Measurements from ENCODE around the gene CAPN10. TPM values are rescaled to one million over a fixed set of nuclear protein-coding genes. Genes with fewer than 3 reads are reported as not detected.

Gene CAPN10
- polyA plus RNA-seq, 1 experiment, result 5.6 TPM

DNA sequence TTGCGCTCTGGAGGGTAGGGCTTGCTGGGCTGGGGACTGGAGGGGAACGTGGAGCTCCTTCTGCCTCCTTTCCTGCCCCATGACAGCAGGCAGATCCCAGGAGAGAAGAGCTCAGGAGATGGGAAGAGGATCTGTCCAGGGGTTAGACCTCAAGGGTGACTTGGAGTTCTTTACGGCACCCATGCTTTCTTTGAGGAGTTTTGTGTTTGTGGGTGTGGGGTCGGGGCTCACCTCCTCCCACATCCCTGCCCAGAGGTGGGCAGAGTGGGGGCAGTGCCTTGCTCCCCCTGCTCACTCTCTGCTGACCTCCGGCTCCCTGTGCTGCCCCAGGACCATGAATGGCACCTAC lies 43.1 kb downstream of the CAPN10 start:
- DNase-seq (ENCODE audit: low read depth, low spot score), result no peak
- Histone ChIP-seq H3K4me3 (ENCODE audit: low read depth, low read length) (no peak overlapping the region), H3K27me3 (ENCODE audit: control insufficient read depth, insufficient read depth, low read length) (peaks cover 12% of the 10 kb centered on the region), H3K27ac (ENCODE audit: low read depth, low read length) (no peak overlapping the region), H3K9me3 (ENCODE audit: control insufficient read depth, insufficient read depth, low read length) (peaks cover 20% of the 10 kb centered on the region)
- CTCF ChIA-PET, result no interaction called here
- TF ChIP-seq CTCF (IDR thresholded peaks at IDR 0.05; ENCODE audit: low read depth, low read length), result no peak
- POLR2A ChIA-PET, result no interaction called here

- DNase-seq (ENCODE audit: low read depth, low spot score), result no peak
- ChIA-PET POLR2A (no interaction called here), CTCF (no interaction called here)
Observed at GRCh38 chr2:240629968-240630770, 43.6 kb downstream of the CAPN10 start.

DNA sequence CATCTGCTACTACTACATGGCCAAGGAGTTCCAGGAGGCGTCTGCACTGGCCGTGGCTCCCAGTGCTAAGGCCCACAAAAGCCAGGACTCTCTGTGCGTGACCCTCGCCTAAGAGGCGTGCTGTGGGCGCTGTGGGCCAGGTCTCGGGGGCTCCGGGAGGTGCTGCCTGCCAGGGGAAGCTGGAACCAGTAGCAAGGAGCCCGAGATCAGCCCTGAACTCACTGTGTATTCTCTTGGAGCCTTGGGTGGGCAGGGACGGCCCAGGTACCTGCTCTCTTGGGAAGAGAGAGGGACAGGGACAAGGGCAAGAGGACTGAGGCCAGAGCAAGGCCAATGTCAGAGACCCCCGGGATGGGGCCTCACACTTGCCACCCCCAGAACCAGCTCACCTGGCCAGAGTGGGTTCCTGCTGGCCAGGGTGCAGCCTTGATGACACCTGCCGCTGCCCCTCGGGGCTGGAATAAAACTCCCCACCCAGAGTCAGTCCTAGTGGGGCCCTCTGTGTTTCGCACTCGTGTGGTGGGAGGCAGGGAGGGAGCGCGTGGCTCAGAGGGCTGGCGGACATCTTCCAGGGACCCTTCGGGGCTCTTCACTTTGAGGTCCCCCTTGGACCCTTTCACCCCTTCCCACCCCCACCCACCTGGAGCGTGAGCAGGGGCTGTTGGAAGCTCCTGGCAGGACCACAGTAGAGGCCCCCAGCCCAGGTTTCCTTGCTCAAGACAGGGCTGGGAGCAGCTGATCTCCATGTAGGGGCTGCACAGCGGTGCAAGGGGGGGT lies 44.4 kb downstream of the CAPN10 start:
- DNase-seq (ENCODE audit: low read depth, low spot score), result no peak
- Histone ChIP-seq H3K9me3 (ENCODE audit: control insufficient read depth, insufficient read depth, low read length) (peaks cover 20% of the 10 kb centered on the region), H3K27ac (ENCODE audit: low read depth, low read length) (no peak overlapping the region), H3K27me3 (ENCODE audit: control insufficient read depth, insufficient read depth, low read length) (peaks cover 12% of the 10 kb centered on the region), H3K4me3 (ENCODE audit: low read depth, low read length) (no peak overlapping the region)
- POLR2A ChIA-PET, result no interaction called here
- CTCF ChIA-PET, result no interaction called here
- TF ChIP-seq CTCF (IDR thresholded peaks at IDR 0.05; ENCODE audit: low read depth, low read length), result no peak

More at GRCh38 chr2:240629968-240630770, 43.6 kb downstream of the CAPN10 start:
- peaks cover 20% of the 10 kb centered on the region for H3K9me3 ChIP-seq (ENCODE audit: control insufficient read depth, insufficient read depth, low read length)
- no peak overlapping the region for H3K27ac ChIP-seq (ENCODE audit: low read depth, low read length)
- H3K27me3 ChIP-seq (ENCODE audit: control insufficient read depth, insufficient read depth, low read length), result peaks cover 12% of the 10 kb centered on the region
- TF ChIP-seq CTCF (IDR thresholded peaks at IDR 0.05; ENCODE audit: low read depth, low read length), result no peak
- no peak overlapping the region for H3K4me3 ChIP-seq (ENCODE audit: low read depth, low read length)

DNA sequence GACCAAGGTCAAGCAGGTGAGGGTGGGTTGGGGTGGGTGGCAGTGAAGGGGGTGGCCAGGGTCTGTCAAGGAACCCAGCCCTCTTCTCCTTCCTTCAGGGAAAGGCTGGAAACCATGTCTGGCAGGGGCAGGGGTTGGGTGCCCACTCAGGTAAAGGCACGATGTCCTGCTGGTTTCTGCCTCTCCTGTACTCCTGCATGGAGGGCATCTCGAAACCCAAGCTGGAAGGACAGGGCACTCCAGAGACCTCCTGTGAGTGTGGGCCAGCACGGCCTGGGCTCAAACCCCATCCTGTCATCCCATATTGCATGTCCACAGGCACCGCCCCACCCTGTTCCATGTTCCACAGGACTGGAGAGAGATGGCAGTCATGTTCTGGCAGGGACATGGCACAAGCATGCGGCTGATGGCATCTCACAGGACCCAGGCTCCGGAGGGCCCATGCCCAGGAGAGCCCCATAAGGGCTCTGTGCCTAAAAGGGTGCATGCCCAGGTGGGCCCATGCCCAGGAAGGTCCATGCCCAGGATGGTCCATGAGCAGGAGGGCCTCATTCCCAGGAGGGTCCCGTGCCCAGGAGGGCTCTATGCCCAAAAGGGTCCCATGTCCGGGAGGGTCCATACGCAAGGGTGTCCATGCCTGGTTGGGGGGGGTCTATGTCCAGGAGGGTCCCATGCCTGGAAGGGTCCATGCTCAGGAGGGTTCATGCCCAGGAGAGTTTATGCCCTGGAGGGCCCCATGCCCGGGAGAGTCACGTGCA lies 45.2 kb downstream of the CAPN10 start:
- H3K27me3 ChIP-seq (ENCODE audit: control insufficient read depth, insufficient read depth, low read length), result peaks cover 12% of the 10 kb centered on the region
- H3K4me3 ChIP-seq (ENCODE audit: low read depth, low read length), result no peak overlapping the region
- ChIA-PET POLR2A (no interaction called here), CTCF (no interaction called here)
- TF ChIP-seq CTCF (IDR thresholded peaks at IDR 0.05; ENCODE audit: low read depth, low read length), result no peak
- H3K27ac ChIP-seq (ENCODE audit: low read depth, low read length), result no peak overlapping the region
- peaks cover 20% of the 10 kb centered on the region for H3K9me3 ChIP-seq (ENCODE audit: control insufficient read depth, insufficient read depth, low read length)
- DNase-seq (ENCODE audit: low read depth, low spot score), result no peak

Measured in AG04450 (cell line).